GM12878 (cell line): ENCODE measurements around the gene TRMU. TPM values are rescaled to one million over a fixed set of nuclear protein-coding genes. Genes with fewer than 3 reads are reported as not detected.
A peak's percentile ranks its signal among the peaks of the same experiment; 100 is the strongest.

Source experiments
- ATAC-seq: fragments of 200-7000 bp; cut with Tn5 transposase; 3 replicates; pipeline ENCODE4 v1.9.1; 2020; ENCODE audit warnings: mild to moderate bottlenecking, moderate library complexity
- BruUV-seq: library from RNA; stranded (reverse); fragments of 400-500 nt; replicated peaks from 2 replicates; lab custom pipeline; 2021; lab: Mats Ljungman, UMichigan
- CTCF ChIA-PET: fragments of 300-600 bp; sonication (Branson Sonifier 250); formaldehyde crosslinking; extraction: SDS; loops from one replicate; lab custom pipeline; 2021; ENCODE audit warnings: inconsistent platforms; lab: Yijun Ruan, JAX
- POLR2A ChIA-PET: fragments of 350-600 bp; formaldehyde crosslinking; extraction: SDS; loops from one replicate; lab custom pipeline; 2021; ENCODE audit warnings: inconsistent platforms; lab: Charles Lee
- RAD21 ChIA-PET: fragments of 300-600 bp; sonication (Branson Sonifier 250); formaldehyde crosslinking; loops from one replicate; lab custom pipeline; 2023; ENCODE audit warnings: antibody characterized with exemption; ENCODE audit not compliant: unreplicated experiment; lab: Charles Lee
- SMC1A ChIA-PET: fragments of 300-600 bp; sonication (Branson Sonifier 250); formaldehyde crosslinking; loops from one replicate; lab custom pipeline; 2023; ENCODE audit not compliant: unreplicated experiment, uncharacterized antibody; lab: Charles Lee
- DNase-seq: peaks from one replicate; pipeline ENCODE4 v3.0.0-alpha.2; 2011; ENCODE audit warnings: low read depth, low spot score
- FAIRE-seq: peaks from 3 replicates; lab custom pipeline; 2011; peaks lifted over from hg19 to GRCh38; lab: Jason Lieb, UNC
- H2AFZ ChIP-seq: 2 replicates; pipeline ENCODE4 v1.6.0; 2011; ENCODE audit warnings: low read depth, low read length, control low read depth; ENCODE audit not compliant: control insufficient read depth
- H3K27ac ChIP-seq: 2 replicates; pipeline ENCODE4 v1.5.1; 2011; ENCODE audit warnings: control low read depth; ENCODE audit not compliant: control insufficient read depth, insufficient read depth
- H3K27me3 ChIP-seq, 2 experiments: replicated peaks in 1 of 2; 2 replicates each; pipeline versions ENCODE4 v1.6.0 to v1.6.1; 2011; ENCODE audit warnings: low read length in 1 of 2; ENCODE audit not compliant: control insufficient read depth in 2 of 2, insufficient read depth in 2 of 2
- H3K36me3 ChIP-seq, 2 experiments: 2 replicates each; pipeline ENCODE4 v1.5.1; 2011; ENCODE audit warnings: low read length in 1 of 2; ENCODE audit not compliant: control insufficient read depth in 2 of 2, insufficient read depth in 2 of 2
- H3K4me1 ChIP-seq: 2 replicates; pipeline ENCODE4 v1.6.1; 2011; ENCODE audit warnings: mild to moderate bottlenecking, low read length, moderate library complexity, mixed read lengths; ENCODE audit not compliant: control insufficient read depth, insufficient read depth
- H3K4me2 ChIP-seq: 2 replicates; pipeline ENCODE4 v1.6.0; 2011; ENCODE audit warnings: control low read depth; ENCODE audit not compliant: control insufficient read depth, insufficient read depth
- H3K4me3 ChIP-seq: fragments of 200-600 bp; sonication (generic); 2 replicates; pipeline ENCODE4 v1.5.1; 2016
- H3K79me2 ChIP-seq: 2 replicates; pipeline ENCODE4 v1.6.0; 2011; ENCODE audit warnings: low read length; ENCODE audit not compliant: control insufficient read depth, insufficient read depth
- H3K9ac ChIP-seq: 2 replicates; pipeline ENCODE4 v1.8.0; 2011; ENCODE audit warnings: low read length, control low read depth, mixed read lengths; ENCODE audit not compliant: control insufficient read depth, insufficient read depth
- H3K9me3 ChIP-seq: replicated peaks from 3 replicates; pipeline ENCODE4 v1.5.1; 2011; ENCODE audit warnings: mild to moderate bottlenecking, low read length; ENCODE audit not compliant: control insufficient read depth, insufficient read depth
- H4K20me1 ChIP-seq: 2 replicates; pipeline ENCODE4 v1.6.0; 2011; ENCODE audit not compliant: control insufficient read depth, insufficient read depth
- CBX3 ChIP-seq: fragments of 200-600 bp; sonication (generic); IDR thresholded peaks from 2 replicates; pipeline ENCODE4 v1.6.1; 2016; ENCODE audit warnings: low read depth, borderline replicate concordance
- E2F4 ChIP-seq: IDR thresholded peaks from 2 replicates; pipeline ENCODE4 v1.6.1; 2012; ENCODE audit warnings: low read depth, low read length, improper control_type of control experiment
- EED ChIP-seq: sonication (generic); IDR thresholded peaks from 2 replicates; pipeline ENCODE4 v1.6.1; 2016; ENCODE audit warnings: antibody characterized with exemption, low read depth
- SMAD5 ChIP-seq: IDR thresholded peaks from 2 replicates; pipeline ENCODE4 v1.6.1; 2016; ENCODE audit warnings: antibody characterized with exemption, low read depth
- WGBS: methylation state at CpG from one replicate; pipeline ENCODE4 v1.1.6; 2016; ENCODE audit warnings: low lambda C conversion rate; ENCODE audit not compliant: insufficient replicate concordance, insufficient coverage; ENCODE audit errors: missing lambda C conversion rate; 5-methylcytosine and 5-hydroxymethylcytosine counted together
- in situ Hi-C: fragments of 300-500 bp; cut with MboI; formaldehyde crosslinking; loops from 9 replicates; pipeline ENCODE4 v1.14.3; 2018; ENCODE audit warnings: mixed read lengths
- intact Hi-C: fragments of 100-400 bp; cut with micrococcal nuclease; formaldehyde crosslinking; loops from one replicate; pipeline ENCODE4 v1.14.2; 2022; ENCODE audit not compliant: unreplicated experiment
- polyA plus RNA-seq, 11 experiments: library from polyadenylated mRNA; depleted of rRNA in 4 of 11; unstranded in 6 of 11; stranded (reverse) in 5 of 11; fragments of >200 nt; fragmentation: Nextera tagmentation in 4 of 11; fragmentation: Illumina TruSeq in 1 of 11; extraction: Ambion mirVana in 4 of 11; extraction: Trizol in 1 of 11; gene quantifications; 1 replicate in 1 of 11; 2 replicates in 10 of 11; pipeline versions ENCODE4 v1.2.1 to v1.2.3, GENCODE V29; 2011 to 2016; ENCODE audit warnings: inconsistent platforms in 2 of 11, missing spikeins in 2 of 11, low read depth in 1 of 11
- total RNA-seq, 4 experiments: library from RNA; depleted of rRNA in 3 of 4; stranded (reverse); fragments of >200 nt in 3 of 4; fragmentation: Illumina TruSeq in 1 of 4; extraction: Trizol in 1 of 4; gene quantifications; 2 replicates each; pipeline versions ENCODE4 v1.2.1 to v1.2.3, GENCODE V29; 2013 to 2021
- TF ChIP-seq, protein P1 (sequence below): IDR thresholded peaks from 2 replicates; pipeline ENCODE4 v1.6.1; 2012; ENCODE audit warnings: low read depth, low read length, improper control_type of control experiment
- TF ChIP-seq, protein P2 (sequence below): IDR thresholded peaks from 2 replicates; pipeline ENCODE4 v1.6.1; 2012; ENCODE audit warnings: low read depth, low read length, improper control_type of control experiment
- TF ChIP-seq, protein P3 (sequence below): fragments of 450-650 bp; IDR thresholded peaks from 2 replicates; pipeline ENCODE4 v1.6.1; 2017; ENCODE audit warnings: mild to moderate bottlenecking, low read depth, inconsistent platforms; ENCODE audit not compliant: poor library complexity, severe bottlenecking

TRMU gene
- total and polyA plus RNA-seq, 10 of the 15 experiments (the other 5 are each of a cell fraction or from before 2014, with no cell fraction given), result 3.5 to 57.0 (median 44.0) TPM

- BruUV-seq, result no TSS peak
- Histone ChIP-seq H3K4me3 (no peak overlapping the region), H3K4me1 (no peaks in the 10 kb centered on the region), H3K27me3 (no peaks in the 10 kb centered on the region), H3K9ac (no peak overlapping the region), H4K20me1 (no peaks in the 10 kb centered on the region), H3K4me2 (no peak overlapping the region), H2AFZ (no peak overlapping the region), H3K79me2 (no peaks in the 10 kb centered on the region), H3K27ac (no peak overlapping the region), H3K9me3 (no peaks in the 10 kb centered on the region), H3K36me3 (peaks cover 13 to 52% of the 10 kb centered on the region in 2 experiments)
- SMC1A ChIA-PET, result interaction anchor here (1.1 to 1.2 kb wide), 2 partner anchors 11 to 13 kb away, joined by 3 read pairs; no protein-coding TSS in a partner anchor
- ATAC-seq (no peak), FAIRE-seq (peak; percentile 44), DNase-seq (no peak)
- in situ Hi-C loops, result no loop called here
- CTCF ChIA-PET, result interaction anchor here (0.6 to 1.0 kb wide), 4 partner anchors 166 to 493 kb away, joined by 3 to 4 read pairs (median 4); no protein-coding TSS in a partner anchor
- POLR2A ChIA-PET, result interaction anchor here (0.7 kb wide), 2 partner anchors 19 to 150 kb away, joined by 3 to 4 read pairs; no protein-coding TSS in a partner anchor
- intact Hi-C loops, result no loop called here
- TF ChIP-seq E2F4, result no peak
- TF ChIP-seq, protein P1, sequence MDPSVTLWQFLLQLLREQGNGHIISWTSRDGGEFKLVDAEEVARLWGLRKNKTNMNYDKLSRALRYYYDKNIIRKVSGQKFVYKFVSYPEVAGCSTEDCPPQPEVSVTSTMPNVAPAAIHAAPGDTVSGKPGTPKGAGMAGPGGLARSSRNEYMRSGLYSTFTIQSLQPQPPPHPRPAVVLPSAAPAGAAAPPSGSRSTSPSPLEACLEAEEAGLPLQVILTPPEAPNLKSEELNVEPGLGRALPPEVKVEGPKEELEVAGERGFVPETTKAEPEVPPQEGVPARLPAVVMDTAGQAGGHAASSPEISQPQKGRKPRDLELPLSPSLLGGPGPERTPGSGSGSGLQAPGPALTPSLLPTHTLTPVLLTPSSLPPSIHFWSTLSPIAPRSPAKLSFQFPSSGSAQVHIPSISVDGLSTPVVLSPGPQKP, result no peak
- no peak for TF ChIP-seq EED
- TF ChIP-seq, protein P2, sequence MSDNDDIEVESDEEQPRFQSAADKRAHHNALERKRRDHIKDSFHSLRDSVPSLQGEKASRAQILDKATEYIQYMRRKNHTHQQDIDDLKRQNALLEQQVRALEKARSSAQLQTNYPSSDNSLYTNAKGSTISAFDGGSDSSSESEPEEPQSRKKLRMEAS, result no peak
- TF ChIP-seq, protein P3, sequence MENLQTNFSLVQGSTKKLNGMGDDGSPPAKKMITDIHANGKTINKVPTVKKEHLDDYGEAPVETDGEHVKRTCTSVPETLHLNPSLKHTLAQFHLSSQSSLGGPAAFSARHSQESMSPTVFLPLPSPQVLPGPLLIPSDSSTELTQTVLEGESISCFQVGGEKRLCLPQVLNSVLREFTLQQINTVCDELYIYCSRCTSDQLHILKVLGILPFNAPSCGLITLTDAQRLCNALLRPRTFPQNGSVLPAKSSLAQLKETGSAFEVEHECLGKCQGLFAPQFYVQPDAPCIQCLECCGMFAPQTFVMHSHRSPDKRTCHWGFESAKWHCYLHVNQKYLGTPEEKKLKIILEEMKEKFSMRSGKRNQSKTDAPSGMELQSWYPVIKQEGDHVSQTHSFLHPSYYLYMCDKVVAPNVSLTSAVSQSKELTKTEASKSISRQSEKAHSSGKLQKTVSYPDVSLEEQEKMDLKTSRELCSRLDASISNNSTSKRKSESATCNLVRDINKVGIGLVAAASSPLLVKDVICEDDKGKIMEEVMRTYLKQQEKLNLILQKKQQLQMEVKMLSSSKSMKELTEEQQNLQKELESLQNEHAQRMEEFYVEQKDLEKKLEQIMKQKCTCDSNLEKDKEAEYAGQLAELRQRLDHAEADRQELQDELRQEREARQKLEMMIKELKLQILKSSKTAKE, result no peak
- no peak for TF ChIP-seq CBX3
- no peak for TF ChIP-seq SMAD5
- RAD21 ChIA-PET, result interaction anchor here (0.6 to 0.7 kb wide), 3 partner anchors 10 to 194 kb away, joined by 3 read pairs; no protein-coding TSS in a partner anchor
- WGBS, result 75% methylated on average over 6 of the region's 6 CpGs
Observed at GRCh38 chr22:46349681-46350080, 14.2 kb downstream of the TRMU start.
